ENCODE data around the gene DCXR.

The DCXR gene

DNA sequence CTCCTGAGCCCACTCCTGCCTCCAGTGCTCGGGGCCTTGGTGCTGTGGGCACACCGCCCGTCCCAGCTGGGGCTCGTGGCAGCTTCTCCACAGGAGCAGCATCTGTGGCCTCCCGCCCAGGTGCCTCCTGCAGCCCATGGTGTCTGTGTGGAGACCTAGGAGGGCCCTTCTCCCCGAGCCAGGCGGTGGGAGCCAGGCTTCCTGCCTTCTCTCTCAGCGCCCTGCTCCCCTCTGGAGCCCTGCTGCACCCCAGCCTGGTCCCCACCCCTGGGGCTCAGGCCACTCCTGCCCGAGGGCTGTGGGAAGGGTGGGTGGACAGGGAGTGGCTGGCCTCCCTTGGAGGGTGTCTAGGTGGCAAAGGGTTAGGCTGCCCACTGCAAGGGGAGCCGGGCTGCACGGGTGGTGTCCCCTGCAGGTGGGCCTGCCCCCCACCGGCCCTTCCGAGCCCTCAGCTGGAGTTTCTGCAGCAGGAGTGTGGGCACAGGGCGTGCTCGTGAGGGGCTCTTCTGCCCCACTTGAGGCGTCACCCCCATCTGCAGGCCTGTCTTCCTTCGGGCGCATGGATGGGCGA, 25.8 kb downstream of the DCXR start:
- no peak for DNase-seq (ENCODE audit: low spot score)

DNA sequence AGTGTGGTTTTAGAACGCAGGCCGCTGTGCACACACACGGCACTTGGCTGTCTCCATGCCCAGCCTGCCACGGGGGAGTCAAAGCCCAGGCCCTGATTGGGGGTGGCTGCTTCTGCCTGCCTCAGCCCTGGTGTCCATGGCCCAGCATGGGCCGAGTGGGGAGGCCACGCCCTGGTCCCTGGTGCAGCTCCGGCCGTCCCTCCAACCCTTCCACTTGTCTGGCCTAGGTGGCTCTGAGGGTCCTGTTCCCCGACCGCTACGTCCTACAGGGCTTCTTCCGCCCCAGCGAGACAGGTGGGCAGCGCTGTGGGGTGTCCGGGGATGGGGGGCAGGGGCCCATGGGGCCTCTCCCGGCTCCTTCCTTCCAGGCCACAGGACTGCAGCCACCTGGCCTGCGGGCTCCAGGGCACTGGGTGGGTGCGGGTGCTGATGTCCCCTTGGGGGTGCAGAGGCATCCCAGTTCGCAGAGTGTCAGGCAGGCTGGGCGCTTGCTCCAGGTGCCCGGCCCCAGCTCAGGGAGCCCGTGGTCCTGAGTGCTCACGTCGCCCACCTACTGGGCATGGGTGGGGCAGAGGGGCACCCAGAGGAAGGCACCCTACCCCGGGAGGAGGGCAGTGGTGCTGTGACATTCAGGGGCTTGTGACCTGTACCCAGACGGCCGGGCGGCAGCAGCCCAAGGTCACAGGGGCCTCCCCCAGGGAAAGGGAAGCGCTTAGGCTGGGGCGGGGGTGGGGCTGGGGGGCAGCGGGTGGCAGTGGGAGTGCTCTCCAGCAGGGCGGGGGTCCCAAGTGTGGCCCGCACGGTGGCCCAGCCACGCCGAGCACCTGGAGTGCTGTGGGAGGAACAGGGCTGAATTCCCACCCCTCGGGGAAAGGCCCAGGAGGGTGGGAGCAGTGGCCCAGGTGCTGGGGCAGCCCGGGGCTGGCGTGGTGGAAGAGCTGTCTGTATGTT, 26.6 kb downstream of the DCXR start:
- no peak for DNase-seq (ENCODE audit: low spot score)

DNA sequence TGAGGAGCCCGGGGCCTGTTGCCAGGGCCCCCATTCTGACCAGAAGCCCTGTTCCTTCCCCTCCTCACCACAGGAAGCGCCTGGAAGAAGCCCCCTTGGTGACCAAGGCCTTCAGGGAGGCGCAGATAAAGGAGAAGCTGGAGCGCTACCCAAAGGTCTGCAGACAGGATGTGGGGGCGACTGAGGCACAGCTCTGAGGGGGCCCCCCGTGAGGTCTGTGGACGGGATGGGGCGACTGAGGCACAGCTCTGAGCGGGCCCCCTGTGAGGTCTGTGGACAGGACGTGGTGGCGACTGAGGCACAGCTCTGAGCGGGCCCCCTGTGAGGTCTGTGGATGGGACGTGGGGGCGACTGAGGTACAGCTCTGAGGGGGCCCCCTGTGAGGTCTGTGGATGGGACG, 28.1 kb downstream of the DCXR start:
- DNase-seq (ENCODE audit: low spot score): no peak

DNA sequence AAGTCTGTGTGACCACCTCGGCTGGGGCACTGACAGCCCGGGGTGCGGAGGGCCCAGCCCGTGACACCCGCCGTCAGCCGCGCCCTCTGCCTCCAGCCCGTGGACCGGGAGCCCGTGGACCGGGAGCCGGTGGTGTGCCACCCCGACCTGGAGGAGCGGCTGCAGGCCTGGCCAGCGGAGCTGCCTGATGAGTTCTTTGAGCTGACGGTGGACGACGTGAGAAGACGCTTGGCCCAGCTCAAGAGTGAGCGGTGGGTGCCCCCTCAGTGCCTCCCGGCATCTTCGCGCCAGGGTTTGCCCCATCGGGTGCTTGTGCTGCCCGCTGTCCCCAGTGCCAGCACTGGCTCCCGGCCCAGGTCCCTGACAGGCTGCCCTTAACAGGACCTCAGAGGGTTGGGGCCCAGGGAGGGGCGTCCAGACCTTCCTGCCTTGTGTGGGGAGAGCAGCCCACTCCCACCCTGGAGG, 28.5 kb downstream of the DCXR start:
- DNase-seq (ENCODE audit: low spot score): no peak

DNA sequence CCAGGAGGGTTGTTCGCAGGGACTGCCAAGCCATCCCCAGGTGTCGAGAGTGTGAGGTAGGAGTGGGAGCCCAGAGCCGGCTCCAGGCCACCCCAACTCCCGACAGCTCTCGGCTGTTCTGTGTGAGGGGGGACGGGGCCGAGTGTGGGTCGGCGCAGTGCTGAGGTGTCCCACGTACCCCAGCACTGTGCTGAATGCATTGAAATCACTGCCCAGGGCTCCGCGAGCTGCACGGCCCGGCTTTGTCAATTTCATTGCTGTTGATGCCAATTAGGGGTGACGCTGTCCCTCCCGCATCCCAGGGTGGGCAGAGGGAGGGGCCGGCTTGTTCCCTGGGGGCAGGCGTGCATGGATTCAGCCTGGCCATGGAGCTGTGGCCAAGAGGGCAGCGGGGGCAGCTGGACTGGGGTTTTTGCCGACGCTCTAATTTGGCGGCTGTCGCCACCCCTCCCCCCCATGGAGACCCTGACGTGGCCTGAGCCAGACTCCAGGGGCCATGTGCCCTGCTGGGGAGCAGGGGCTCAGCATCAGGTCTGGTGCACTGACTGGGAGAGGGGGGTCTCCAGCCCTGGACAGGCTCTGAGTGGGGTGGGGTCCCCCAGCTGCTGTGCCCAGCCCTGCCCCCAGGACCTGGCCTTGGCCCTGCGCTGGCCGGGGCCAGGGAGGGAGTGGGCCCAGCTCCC, 29.1 kb downstream of the DCXR start:
- no peak for DNase-seq (ENCODE audit: low spot score)

DNA sequence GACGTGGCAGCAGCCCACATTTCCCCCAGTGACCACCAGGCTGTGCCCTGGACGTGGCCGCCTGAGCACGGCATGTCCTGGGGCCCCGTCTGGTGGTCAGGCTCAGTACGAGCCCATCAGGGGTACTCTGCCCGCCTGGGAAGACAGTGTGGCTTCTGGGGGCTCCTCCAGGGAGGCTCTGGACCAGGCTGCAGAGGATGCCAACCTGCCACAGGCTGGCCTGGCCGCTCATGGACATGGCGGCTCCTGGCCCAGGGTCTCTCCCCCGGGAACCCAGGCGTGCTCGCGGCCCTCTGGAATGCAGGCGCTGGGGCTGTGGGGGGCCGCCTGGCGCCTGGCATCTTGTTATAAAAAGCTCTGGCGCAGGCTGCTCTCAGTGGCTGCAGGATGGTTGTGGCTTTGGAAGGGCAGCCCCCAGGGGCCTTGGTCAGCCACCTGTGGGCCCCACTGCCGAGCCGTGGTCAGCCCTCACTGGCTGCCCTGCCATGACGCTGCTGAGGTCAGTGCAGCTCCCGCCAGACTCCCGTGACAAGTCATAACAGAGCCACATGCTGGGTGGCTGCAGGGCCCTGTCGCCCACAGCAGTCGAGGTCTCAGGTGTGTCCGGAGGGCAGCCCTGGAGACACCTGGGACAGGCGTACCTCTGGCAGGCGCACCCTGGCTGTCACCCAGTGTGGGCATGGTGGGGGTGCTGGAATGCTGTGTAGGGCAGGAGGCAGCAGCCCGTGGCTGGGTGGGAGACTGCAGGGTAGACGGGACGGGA, 29.8 kb downstream of the DCXR start:
- no peak for DNase-seq (ENCODE audit: low spot score)

DNA sequence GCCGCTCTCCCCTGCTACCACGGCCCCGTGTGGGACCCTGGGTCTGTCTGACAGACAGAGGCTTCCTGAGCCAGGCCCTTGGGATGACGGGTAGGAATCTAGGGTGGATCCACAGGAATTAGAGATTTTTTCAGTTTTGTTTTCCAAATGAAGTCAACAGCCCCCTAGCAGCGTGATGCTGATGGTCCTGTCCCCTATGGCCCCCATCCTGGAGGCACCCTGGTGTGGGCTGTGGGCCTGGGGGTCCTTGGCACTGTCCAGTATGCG, 30.3 kb downstream of the DCXR start:
- DNase-seq (ENCODE audit: low spot score): no peak

DNA sequence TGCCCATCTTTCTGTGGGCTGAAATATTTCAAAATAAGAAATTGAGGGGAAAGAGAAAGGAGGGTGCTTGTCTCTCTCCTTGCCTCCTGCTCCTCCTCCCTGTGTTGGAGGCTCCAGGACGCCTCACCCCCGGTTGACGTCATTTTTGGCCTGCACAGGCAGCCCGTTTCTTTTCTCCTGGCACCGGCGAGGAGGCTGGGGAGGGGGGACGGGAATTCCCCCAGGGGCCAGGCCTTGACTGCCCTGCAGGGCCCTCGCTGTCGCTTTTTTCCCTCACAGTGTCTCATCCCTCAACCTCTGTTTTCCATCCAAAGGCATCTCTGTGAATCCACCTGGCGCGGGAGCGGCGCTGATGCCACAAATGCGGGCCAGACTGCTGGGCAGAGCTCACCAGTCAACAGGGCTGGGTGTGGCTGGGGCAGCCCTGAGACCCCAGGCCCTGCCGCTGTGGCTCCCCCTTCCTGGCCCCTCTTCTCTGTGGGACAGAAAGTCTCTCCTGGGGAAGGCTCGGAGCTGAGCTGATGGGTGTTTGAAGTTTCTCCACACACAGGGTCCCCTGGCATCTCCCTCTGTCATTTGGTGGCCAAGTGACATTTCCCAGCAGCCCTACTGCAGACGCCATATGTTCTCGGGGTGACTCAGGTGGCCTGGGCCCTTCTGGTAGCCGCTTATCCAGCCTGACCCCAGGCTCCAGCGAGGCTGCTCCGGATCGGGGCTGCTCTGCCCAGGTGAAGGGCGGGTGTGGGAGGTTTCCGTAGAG, 30.8 kb downstream of the DCXR start:
- DNase-seq (ENCODE audit: low spot score): no peak

DNA sequence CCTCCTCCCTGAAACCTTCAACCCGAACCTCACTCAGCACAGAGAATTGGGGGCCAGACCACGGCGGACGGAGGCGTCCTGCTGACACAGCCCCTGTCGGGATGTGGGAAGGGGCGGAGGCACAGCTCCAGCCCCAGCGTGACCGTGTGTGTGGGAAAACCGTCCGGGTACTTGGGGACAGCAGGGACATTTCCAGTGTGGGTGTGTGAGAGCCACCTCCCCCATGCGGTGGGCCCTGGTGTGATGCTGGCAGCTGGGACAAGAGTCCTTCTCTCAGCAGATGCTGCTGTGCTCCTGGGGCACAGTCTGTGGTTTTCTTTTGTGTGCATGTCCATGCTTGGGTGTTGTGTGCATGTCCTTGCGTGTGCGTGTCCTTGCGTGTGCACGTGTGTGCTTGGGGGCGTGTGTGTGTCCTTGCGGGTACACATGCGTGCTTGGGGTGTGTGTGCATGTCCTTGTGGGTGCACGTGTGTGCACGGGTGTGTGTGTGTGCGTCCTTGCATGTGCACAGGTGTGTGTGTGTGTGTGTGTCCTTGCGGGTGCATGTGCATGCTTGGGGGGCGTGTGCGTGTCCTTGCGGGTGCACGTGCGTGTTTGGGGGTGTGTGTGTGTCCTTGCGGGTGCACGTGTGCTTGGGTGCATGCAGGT, 31.7 kb downstream of the DCXR start:
- no peak for DNase-seq (ENCODE audit: low spot score)

DNA sequence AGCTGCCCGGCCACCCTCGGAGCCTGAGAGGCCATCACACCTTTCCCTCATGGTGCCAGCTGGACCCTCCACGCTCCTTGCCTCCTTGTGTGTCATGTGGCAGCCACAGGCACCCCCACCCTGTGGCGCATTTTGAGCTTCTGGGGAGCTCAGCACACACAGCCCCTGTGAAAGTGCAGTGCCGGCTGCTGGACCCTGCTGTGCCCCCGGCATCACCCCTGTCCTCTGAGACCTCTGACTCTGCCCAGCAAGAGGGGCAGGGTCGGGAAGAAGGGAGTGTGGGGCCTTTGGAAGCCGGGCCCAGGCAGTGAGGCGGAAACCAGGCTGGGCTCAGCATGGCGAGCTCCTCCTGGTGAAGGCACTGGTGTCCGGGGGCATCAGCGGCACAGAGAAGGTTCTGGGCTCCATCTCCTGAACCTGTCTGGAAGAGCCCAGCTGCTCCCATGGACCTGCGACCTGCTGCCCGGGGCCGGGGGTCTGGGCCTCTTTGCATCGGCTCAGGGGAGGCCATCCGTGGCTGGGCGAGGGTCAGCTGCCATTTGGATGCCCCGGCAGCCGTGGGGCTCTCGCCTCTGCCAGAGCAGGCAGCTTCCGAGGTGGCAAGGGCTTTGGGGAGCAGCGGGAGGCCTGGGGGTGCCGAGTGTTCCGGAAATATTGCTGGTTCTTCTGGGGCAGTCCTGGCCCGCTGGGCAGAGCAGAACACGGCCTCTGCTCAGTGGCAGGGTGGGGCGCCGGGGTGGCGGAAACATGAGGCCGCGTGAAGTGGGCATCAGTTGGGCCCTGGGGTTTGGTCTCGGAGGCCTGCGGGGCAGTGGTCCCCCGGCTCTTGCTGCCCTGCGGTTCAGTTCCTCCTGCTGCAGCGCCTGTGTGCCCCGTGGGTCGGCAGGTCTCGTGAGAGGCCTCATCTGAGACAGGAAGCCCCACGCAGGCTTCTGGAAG, 32.7 kb downstream of the DCXR start:
- no peak for DNase-seq (ENCODE audit: low spot score)

DNA sequence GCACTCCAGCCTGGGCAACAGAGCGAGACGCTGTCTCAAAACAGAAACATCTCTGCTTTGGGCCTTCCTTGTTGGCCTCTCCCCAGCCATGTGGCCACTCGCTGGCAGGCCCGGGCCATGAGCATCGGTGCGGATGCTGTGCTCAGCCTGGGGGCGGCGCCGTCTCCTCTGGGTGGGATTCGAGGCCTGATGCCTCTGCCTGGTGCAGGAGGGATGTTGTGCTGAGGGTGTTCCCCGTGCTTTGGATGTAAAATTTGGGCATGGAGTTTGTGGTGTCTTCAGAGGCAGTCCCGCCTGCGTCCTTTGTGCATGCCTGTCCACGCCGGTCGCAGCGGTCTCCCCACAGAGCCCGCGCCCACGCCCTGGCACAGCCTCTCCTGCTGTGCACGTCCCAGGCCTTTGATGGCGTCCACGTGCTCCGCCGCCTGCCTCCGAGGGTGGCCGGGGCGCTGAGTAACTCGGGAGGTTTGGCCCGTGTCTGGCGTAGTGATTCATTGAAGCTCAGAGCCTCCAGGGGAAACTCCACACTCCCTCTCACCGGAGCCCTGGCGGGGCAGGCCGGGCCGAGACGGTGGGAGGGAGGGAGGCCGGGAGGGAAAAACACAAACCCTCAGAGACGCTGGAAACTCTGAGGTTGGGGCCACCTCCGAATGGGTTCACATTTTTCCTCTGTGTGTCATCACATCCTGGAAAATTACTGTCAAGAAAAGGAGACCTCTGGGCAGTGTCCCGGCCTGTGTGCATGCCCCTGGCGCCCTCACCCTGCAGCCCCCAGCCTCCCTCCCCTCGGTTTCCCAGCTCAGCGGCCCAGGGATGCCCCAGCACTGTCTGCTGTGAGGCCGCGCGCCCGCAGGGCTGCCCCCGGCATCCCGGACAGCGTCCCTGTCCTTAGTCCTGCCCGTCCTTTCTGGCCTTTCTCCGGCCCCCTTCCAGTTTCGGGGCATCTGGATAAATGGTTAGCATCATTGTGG, 33.8 kb downstream of the DCXR start:
- peak; percentile 98 for DNase-seq (ENCODE audit: low spot score)

DNA sequence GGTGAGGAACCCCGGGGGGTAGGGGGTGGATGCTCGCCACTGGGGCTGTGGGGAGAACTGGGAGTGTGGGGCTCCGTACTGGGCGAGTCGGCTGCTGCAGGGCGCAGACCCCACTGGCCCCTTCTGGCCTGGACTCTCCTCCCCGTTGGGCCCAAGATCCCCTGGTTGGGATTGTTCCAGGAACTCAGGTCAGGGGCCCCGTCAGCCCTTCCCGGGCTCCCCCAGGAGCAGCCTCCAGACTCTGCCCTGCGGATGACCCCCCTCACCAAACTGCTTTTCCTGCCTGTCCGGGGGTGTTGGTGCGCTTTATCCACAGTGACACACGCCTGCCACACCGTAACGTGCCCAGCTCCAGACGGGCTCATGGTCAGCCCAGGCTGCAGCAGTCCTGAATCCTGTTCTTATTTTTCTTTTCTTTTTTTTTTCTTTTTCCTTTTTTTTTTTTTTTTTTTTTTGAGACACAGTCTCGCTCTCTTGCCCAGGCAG, 35.9 kb downstream of the DCXR start:
- no peak for DNase-seq (ENCODE audit: low spot score)

DNA sequence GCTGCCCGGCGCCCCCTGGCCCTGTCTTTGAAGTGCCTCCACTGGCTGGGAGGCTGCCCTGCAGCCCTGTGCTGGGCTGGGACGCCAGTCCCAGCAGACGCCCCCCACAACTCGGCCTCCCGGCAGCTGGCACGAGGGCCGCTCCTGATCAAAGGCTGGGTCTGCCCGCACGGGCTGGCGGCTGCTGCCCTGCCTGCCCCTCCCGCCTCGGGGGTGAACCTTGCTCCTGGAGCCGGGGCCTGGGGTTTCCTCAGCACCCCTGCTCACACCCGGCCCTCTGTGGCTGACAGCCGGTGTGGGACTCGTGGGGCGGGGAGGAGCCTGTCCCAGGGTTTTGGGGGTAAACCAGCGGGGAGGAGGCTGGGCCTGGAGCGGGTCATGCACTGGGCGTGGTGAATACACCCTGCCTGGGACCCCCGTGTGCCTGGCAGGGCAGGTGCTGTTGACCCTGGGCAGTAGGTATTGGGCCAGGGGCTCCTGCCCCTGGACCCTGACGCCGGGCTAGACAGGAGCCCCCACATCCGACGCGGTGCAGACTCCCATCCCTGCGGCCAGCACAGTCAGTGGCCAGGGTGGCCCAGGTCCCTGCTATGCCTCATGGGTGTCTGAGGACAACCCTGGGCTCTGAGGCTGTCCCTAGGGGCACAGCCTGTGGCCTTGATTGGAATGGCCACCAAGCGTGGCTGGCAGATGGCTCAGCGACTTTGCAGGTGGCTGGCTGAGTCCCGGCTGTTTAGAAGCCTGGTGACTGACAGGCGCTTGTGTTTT, 36.5 kb downstream of the DCXR start:
- no peak for DNase-seq (ENCODE audit: low spot score)

DNA sequence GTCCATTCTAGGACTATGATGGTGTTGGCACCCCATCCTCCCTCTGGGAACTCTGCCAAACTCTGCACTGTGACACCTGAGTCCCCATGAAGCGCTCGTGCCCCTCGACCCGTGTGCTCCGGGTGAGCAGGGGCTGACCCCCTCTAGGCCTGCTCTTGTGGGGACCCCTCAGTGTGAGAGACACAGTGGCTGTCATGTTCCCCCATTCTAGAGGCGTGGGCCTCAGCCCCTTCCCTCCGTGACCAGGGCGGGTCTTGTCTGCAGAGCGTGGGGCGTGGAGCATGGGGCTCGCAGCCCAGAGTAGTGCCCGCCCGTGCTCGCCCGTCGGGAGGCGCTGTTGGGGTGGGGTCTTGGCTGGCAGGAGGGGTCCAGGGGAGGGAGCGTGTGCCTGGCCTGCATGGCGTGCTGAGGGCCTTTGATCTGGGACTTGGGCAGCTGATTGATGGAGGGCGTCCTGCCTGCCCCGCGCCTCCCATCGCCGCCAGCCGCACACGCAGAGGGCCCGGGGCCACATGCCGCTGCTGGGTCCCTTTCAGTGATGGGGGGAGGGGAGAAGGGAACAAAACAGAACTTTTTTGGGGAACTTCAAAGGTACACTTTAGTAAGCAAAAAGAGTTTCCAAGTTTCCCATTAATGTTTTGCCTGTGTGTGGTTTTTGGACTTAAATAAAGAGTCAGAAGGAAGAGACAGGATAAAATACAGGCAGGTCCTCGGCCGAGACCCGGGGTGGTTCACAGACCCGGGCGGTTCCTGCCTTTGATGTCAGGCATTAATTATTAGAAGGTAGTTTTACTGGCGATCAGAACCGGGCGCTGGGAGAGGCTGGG, 37.3 kb downstream of the DCXR start:
- DNase-seq (ENCODE audit: low spot score): no peak

DNA sequence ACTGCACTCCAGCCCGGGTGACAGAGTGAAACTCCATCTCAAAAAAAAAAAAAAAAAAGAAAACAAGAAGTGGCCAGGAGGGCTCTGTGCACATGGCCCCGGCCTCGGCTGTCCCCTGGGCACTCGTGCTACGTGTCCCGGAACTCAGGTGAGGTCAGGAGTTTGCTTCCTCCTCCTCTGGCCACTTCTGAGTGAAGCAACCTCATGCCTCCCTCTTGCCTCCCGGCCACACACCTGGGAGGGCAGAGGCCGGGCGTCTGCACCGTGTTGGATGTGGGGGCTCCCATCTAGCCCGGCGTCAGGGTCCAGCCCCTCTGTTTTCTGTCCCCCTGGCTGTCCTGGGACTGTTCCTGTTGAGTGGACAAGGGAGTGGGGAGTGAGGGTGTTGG, 37.9 kb downstream of the DCXR start:
- no peak for DNase-seq (ENCODE audit: low spot score)

DNA sequence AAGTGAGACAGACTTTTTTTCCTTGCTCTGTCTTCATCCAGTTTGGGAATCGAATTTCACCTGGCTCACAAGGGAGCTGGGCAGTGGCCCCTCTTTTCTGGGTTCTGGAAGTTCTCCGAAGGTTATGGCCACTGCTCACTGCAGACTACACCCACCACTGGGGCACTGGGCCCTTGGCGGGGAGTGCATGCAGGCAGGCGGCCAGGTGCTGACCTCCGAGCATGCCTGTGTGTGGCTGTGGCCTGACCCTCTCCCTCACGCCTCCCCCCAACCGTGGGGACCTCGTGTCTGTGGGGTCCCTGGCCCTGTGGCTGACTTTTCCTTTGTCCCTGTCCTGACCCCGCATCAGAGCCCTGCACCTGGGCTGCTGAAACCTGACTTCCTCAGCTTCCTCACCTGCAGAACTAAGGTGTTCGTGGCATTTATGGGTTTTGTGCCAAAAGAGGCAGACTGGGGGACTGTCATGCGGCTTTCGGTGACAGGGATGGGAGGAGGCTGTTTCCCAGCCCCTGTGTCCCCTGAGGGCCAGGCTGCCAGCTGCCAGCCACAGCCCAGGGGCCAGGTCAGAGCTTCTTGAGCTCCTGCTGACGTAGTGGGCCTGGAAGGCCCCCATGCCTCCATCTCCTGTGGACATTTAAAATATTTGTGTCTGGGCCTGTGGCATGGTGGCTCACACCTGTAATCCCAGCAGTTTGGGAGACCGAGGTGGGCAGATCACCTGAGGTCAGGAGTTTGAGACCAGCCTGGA, 38.6 kb downstream of the DCXR start:
- no peak for DNase-seq (ENCODE audit: low spot score)

Measured in hepatic stellate cell (primary cell).